Nephron progenitor cell (in vitro differentiated cells): ENCODE results near the gene MUS81.

Source experiments
- DNase-seq: peaks from one replicate; pipeline ENCODE4 v3.0.0; 2021
- H3K27ac Mint-ChIP-seq: 2 replicates; pipeline ENCODE4 v1.8.0; 2021; ENCODE audit warnings: mild to moderate bottlenecking, moderate library complexity, mixed read lengths
- H3K27me3 Mint-ChIP-seq: 2 replicates; pipeline ENCODE4 v1.8.0; 2021; ENCODE audit warnings: mild to moderate bottlenecking, low read depth, mixed read lengths; ENCODE audit not compliant: poor library complexity
- H3K36me3 Mint-ChIP-seq: 2 replicates; pipeline ENCODE4 v1.8.0; 2021; ENCODE audit warnings: low read depth, mixed read lengths
- H3K4me1 Mint-ChIP-seq: 2 replicates; pipeline ENCODE4 v1.8.0; 2021; ENCODE audit warnings: mixed read lengths
- H3K4me3 Mint-ChIP-seq: 2 replicates; pipeline ENCODE4 v1.8.0; 2021; ENCODE audit warnings: mild to moderate bottlenecking, moderate library complexity, mixed read lengths
- H3K9me3 Mint-ChIP-seq: 2 replicates; pipeline ENCODE4 v1.8.0; 2021; ENCODE audit warnings: mild to moderate bottlenecking, moderate library complexity, mixed read lengths
- TF ChIP-seq, protein P1 (sequence below): fragments of 200-600 bp; sonication (generic); IDR thresholded peaks from 2 replicates; pipeline ENCODE4 v1.5.0; 2021; ENCODE audit warnings: antibody characterized with exemption

MUS81 gene

GRCh38 chr11:65882120-65883057 is 22.2 kb downstream of the MUS81 start:
- peaks cover 33% of the 10 kb centered on the region for H3K36me3 Mint-ChIP-seq
- TF ChIP-seq, protein P1, sequence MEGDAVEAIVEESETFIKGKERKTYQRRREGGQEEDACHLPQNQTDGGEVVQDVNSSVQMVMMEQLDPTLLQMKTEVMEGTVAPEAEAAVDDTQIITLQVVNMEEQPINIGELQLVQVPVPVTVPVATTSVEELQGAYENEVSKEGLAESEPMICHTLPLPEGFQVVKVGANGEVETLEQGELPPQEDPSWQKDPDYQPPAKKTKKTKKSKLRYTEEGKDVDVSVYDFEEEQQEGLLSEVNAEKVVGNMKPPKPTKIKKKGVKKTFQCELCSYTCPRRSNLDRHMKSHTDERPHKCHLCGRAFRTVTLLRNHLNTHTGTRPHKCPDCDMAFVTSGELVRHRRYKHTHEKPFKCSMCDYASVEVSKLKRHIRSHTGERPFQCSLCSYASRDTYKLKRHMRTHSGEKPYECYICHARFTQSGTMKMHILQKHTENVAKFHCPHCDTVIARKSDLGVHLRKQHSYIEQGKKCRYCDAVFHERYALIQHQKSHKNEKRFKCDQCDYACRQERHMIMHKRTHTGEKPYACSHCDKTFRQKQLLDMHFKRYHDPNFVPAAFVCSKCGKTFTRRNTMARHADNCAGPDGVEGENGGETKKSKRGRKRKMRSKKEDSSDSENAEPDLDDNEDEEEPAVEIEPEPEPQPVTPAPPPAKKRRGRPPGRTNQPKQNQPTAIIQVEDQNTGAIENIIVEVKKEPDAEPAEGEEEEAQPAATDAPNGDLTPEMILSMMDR: no peak
- no peak overlapping the region for H3K4me3 Mint-ChIP-seq
- no peaks in the 10 kb centered on the region for H3K9me3 Mint-ChIP-seq
- H3K27ac Mint-ChIP-seq: no peak overlapping the region
- H3K27me3 Mint-ChIP-seq: no peaks in the 10 kb centered on the region
- peaks cover 30% of the 10 kb centered on the region for H3K4me1 Mint-ChIP-seq
- no peak for DNase-seq

DNA sequence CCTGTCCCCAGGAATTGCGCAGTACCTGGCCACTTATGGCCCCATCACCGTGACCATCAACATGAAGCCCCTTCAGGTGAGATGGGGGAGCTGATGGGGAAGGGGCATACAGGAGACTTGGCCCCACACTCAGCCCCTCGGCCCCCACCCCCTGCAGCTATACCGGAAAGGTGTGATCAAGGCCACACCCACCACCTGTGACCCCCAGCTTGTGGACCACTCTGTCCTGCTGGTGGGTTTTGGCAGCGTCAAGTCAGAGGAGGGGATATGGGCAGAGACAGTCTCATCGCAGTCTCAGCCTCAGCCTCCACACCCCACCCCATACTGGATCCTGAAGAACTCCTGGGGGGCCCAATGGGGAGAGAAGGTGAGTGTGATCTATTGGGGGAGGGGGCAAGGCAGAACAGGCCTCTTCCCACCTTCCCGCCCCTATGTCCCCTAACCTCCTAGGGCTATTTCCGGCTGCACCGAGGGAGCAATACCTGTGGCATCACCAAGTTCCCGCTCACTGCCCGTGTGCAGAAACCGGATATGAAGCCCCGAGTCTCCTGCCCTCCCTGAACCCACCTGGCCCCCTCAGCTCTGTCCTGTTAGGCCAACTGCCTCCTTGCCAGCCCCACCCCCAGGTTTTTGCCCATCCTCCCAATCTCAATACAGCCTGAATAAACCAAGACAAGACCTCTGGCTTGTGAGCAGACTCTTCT is 23.0 kb downstream of the MUS81 start:
- H3K4me1 Mint-ChIP-seq: peaks cover 35% of the 10 kb centered on the region
- no peaks in the 10 kb centered on the region for H3K9me3 Mint-ChIP-seq

DNA sequence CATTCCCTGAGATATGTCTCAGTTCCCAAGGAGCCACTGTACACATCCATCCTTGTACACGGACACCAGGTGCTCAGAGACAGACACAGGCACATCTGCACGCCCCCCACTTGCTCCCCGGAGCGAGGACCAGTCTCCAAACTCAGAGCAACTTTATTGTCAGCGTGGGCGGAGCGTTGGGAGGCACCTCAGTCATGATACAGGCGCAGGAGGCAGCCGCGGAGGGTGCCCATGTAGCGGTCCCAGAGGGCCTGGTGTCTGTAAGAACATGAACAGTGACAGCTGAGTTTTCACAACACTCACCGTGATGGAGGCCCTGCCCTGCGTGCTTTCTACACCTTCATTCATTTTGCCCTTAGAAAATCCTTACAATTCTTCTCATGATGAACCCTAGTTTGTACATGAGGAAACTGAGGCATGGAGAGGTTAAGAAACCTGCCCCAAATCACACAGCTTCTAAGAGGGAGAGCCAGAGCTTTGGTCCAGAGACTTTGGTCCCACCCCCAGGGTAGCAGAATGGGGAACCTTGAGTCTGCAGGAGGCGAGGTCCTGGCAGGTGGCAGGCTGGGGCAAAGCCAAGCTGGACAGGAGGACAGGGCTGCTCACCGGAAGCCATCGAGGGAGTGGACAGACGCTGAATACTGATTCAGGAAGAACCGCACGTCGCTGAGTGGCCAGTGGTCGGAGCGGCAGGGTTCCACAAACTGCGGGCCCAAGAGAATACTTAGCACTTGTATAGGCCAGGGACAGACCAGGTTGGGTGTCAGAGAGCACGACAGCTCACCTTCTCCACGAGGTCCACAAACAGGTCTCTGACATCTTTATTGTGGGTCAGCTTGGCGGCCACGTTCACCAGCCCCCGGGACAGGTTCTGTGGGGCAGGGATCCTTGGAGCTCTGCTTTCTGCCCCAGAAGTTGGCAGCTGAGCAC is 23.8 kb downstream of the MUS81 start:
- Mint-ChIP-seq H3K36me3 (peaks cover 33% of the 10 kb centered on the region), H3K4me1 (peaks cover 37% of the 10 kb centered on the region), H3K27ac (no peak overlapping the region), H3K4me3 (no peak overlapping the region), H3K9me3 (no peaks in the 10 kb centered on the region), H3K27me3 (peaks cover 4% of the 10 kb centered on the region)
- DNase-seq: no peak
- TF ChIP-seq, protein P1: no peak

More for the DNA sequence above, 23.0 kb downstream of the MUS81 start:
- DNase-seq: no peak
- H3K27me3 Mint-ChIP-seq: no peaks in the 10 kb centered on the region
- H3K4me3 Mint-ChIP-seq: no peak overlapping the region
- H3K36me3 Mint-ChIP-seq: peaks cover 33% of the 10 kb centered on the region
- TF ChIP-seq, protein P1: no peak
- no peak overlapping the region for H3K27ac Mint-ChIP-seq

DNA sequence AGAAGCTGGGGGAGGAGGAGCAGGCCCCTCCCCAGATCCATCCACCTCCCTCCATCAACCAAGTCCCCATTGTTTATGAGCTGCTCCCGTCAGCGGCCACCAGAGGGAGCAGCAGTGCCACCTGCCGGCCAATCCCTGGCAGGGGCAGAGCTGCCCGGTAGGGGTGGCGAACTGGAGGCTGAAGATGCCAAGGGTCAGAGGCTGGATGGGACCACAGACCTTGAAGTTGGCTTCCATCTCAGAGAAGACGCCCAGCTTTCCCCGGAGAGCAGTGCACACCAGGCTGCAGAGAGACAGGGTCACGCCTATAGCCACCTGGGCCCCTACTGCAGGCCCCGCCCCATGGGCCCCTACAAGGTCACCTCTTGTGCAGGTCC is 24.5 kb downstream of the MUS81 start:
- DNase-seq: peak; percentile 85
- Mint-ChIP-seq H3K27ac (no peak overlapping the region), H3K4me1 (peaks cover 44% of the 10 kb centered on the region), H3K9me3 (no peaks in the 10 kb centered on the region), H3K4me3 (no peak overlapping the region), H3K27me3 (peaks cover 10% of the 10 kb centered on the region), H3K36me3 (peaks cover 33% of the 10 kb centered on the region)
- TF ChIP-seq, protein P1: peak; percentile 96

DNA sequence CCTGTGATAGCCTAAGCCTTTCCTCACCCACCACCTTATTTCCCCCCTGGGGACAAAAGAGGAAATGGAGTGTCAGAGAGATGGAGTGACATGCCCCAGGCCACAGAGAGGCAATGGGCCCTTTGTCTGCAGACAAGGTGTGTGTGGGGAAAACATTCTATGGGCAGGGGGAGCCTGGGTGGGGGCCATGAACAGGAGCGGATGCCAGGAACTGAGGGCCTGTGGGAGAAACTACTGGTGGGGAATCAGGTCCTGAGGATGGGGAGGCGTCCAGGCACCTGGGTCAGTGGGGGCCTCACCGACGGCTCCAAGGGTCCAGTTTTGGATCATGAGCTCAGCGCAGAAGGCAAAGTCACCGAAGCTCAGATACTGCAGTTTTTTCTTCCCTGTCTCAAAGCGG is 25.0 kb downstream of the MUS81 start:
- Mint-ChIP-seq H3K27me3 (peaks cover 15% of the 10 kb centered on the region), H3K4me1 (peaks cover 49% of the 10 kb centered on the region), H3K36me3 (peaks cover 33% of the 10 kb centered on the region), H3K4me3 (no peak overlapping the region), H3K9me3 (no peaks in the 10 kb centered on the region), H3K27ac (no peak overlapping the region)
- TF ChIP-seq, protein P1: no peak
- no peak for DNase-seq
